GM18951 (cell line): ENCODE data around the gene KRTAP2-4.

Source experiments
- POLR2A ChIP-seq: IDR thresholded peaks from 4 replicates; pipeline ENCODE4 v1.6.1; 2011; ENCODE audit warnings: mild to moderate bottlenecking; ENCODE audit not compliant: insufficient read length, insufficient read depth; ENCODE audit errors: extremely low read depth
- in situ Hi-C: fragments of 300-500 bp; cut with MboI; formaldehyde crosslinking; loops from one replicate; pipeline ENCODE4 v1.12.0; 2022; ENCODE audit warnings: low sequenced_read_pairs, mixed read lengths, inconsistent platforms; ENCODE audit not compliant: unreplicated experiment

The KRTAP2-4 gene

DNA sequence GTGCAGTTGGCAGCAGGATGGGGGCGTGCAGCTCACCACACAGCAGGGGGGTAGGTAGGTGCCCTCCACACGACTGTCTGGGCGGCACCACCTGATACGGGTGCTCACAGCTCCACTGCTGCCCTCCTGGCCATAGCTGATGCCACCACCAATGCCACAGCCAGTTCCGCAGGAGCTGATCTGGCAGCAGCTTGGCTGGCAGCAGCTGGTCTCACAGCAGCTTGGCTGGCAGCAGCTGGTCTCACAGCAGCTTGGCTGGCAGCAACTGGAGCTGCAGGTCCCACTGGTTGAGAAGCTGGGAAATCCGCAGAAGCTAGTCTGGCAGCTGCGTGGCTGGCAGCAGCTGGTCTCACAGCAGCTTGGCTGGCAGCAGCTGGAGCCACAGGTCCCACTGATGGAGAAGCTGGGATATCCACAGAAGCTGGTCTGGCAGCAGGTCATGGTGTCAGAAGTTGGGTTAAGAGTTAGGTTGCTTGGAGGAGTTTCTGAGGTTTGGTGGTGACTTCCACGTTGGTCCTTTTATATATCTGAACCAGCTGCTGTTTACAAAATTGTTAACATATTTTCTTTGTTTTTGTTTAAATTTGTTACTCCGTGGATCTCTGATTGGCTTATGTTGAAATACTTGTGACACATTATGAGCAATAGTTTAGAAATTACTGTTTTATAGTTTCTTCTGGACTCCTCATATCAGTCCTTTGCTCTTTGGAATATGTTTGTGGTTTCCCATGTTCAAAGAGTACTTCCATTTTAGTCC is 38.8 kb downstream of the KRTAP2-4 start, which contains the start of gene KRTAP1-5:
KRTAP1-5 (minus strand) TSS at position 494 of the 757 bp plus-strand sequence; CDS start at position 441, 53 bp downstream.
- in situ Hi-C loops: no loop called here
- TF ChIP-seq POLR2A: no peak

DNA sequence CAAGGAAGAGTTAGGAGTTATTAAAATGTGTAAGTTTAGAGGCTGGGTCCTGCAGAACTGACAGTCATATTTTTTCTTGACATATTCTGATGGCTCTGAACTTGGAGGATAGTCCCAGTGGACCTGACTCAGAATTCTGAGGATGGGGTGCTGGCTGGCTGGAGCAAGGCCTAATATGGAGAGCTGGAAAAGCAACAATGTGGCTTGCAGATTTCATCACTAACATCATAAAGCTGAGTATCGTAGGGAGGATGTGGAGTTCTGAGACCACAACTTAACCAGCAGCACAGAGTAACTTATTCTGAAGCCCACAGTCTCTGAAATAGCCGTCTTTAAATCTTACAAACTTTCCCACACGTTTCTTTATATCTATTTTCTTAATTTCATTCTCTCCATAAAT is 41.0 kb downstream of the KRTAP2-4 start:
- TF ChIP-seq POLR2A: no peak
- in situ Hi-C loops: no loop called here

DNA sequence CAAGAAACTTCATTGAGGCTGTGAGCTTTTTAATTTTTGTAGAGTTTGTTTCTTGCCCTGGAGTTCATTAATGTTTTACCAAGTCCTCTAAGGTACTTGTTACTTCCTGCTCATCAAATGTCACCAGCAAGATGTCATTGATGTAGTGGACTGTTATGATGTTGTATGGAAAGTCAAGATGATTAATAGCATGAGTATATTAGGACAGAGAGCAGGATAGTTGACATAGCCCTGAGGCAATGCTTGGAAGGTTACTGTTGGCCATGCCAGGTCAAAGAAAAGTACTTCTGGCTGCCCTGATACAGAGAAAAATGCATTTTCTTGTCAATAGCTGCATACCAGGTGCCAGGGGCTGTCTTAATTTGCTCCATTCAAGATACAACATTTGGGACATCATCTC is 45.3 kb downstream of the KRTAP2-4 start:
- in situ Hi-C loops: no loop called here
- no peak for TF ChIP-seq POLR2A

DNA sequence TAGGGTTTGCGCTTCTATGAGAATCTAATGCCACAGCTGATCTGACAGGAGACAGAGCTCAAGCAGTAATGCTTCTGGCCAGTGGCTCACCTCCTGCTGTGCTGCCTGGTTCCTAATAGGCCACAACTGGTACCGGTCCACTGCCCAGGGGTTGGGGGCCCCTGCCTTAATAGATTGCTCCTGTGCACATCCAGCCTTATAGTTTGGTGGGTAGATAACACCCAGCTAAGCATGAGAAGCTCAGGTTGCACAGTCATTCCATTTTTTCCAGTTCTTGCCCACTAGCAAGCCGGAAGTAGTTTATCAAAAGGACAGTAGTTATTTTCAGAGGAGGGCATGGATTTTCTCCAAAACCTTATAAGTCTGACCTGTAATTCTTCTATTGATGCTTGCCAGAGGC is 46.3 kb downstream of the KRTAP2-4 start:
- no peak for TF ChIP-seq POLR2A
- in situ Hi-C loops: no loop called here

DNA sequence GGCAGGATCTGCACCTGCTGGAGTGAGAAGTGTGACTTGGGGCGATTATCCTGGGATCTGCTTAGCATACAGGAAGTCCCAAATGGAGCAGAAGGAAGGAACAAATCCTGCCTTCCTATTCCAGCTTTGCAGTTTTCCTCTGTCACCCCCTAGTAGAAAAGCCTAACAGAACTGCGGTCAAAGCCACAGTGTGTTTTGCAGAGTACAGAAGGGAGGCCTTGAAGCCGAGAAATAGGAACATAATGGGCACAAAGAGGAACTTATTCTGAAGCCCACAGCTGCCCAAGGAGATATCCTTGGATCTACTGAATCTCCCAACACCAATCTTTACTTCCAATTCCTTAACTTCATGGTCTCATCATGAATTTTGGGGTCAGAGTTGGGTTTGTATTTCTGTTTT is 47.1 kb downstream of the KRTAP2-4 start:
- TF ChIP-seq POLR2A: no peak
- in situ Hi-C loops: no loop called here

DNA sequence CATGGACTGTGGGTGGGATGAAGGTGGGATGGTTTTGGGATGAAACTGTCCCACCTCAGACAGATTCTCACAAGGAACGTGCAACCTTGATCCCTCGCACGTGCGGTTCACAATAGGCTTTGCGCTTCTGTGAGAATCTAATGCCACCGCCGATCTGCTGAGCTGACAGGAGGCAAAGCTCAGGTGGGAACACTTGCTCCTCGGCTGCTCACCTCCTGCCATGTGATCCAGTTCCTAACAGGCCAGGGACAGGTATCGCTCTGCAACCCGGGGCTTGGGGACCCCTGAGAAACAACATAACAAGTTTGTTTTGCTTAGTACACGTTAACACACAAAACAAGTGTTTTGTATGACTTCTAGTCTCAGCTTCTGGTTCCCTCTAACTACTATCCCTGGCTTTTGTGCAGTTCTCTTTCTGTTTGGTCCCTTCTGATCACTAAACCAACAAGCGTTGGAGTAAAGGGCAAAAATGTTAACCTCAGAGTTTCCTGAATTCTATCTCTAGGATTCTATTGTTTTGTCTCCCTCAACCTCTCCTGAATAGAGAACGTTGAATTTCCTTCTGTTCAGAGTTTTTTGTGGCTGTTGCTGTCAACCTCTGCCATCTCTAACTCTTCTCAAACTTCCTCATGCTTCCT is 49.0 kb downstream of the KRTAP2-4 start:
- no peak for TF ChIP-seq POLR2A
- in situ Hi-C loops: no loop called here

DNA sequence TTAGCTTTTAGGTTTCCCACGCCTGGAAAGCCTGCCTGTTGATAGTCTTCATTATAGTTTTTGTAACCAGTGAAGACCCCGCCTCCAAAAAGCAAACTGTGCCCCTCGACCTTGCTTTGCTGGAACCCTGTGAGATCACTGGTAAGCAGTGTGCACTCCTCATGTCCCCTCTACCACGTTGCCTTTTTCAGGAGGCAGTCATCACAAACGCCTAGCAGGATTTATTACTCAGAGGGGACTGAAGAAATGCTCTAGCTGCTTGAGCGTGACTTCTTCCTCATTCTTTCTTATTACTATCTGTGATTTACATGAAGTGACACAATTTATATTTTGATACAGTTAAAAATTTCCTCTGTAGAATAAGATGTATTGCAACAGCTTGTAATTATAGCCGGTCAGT is 50.2 kb downstream of the KRTAP2-4 start:
- in situ Hi-C loops: no loop called here
- no peak for TF ChIP-seq POLR2A
